ENCODE data around the gene FBXO3. TPM values are rescaled to one million over a fixed set of nuclear protein-coding genes. Genes with fewer than 3 reads are reported as not detected.
A peak's percentile ranks its signal among the peaks of the same experiment; 100 is the strongest.

The FBXO3 gene
- total RNA-seq, 1 donor from 2014 or later, result 22.3 TPM

- DNase-seq (peak; percentile 97), ATAC-seq (ENCODE audit: low read depth) (peak; percentile 98)
- Mint-ChIP-seq H3K9me3 (no peaks in the 10 kb centered on the region), H3K27me3 (peaks cover 2% of the 10 kb centered on the region), H3K4me1 (peaks cover 13% of the 10 kb centered on the region), H3K27ac (peak within 1 kb of the TSS; percentile 47), H3K36me3 (ENCODE audit: low read depth) (peaks cover 1% of the 10 kb centered on the region), H3K4me3 (peak within 1 kb of the TSS; percentile 91)
- POLR2A ChIA-PET, result interaction anchor here (1.4 to 3.3 kb wide), 2 partner anchors 36 to 42 kb away, joined by 5 to 15 read pairs; partner anchors contain the start of gene CD59
- CTCF ChIA-PET, result interaction anchor here (0.7 to 1.2 kb wide), 2 partner anchors 9 to 42 kb away, joined by 3 read pairs; no protein-coding TSS in a partner anchor
- intact Hi-C loops (cut with micrococcal nuclease), result loop anchor here (1.0 to 2.0 kb wide), 5 partner anchors 36 to 658 kb away; partner anchors contain the start of genes ABTB2, CD59, CSTF3 and FBXO3
- TF ChIP-seq CTCF (IDR thresholded peaks at IDR 0.05), result no peak
These were observed 73.6 kb downstream of the FBXO3 start, which contains the start of gene C11orf91 for GRCh38 chr11:33700502-33701271. Gene C11orf91 (minus strand): TSS chr11:33700826. CDS start chr11:33700740, 86 bp downstream.

- Mint-ChIP-seq H3K36me3 (ENCODE audit: low read depth) (peaks cover 1% of the 10 kb centered on the region), H3K9me3 (no peaks in the 10 kb centered on the region), H3K27me3 (peaks cover 2% of the 10 kb centered on the region), H3K4me3 (peak overlapping the region; percentile 70), H3K4me1 (peaks cover 13% of the 10 kb centered on the region), H3K27ac (no peak overlapping the region)
- POLR2A ChIA-PET, result interaction anchor here (3.3 kb wide), 1 partner anchor 36 kb away, joined by 15 read pairs; the partner anchor contains the start of gene CD59
- DNase-seq (no peak), ATAC-seq (ENCODE audit: low read depth) (no peak)
- intact Hi-C loops (cut with micrococcal nuclease), result loop anchor here (1.0 to 2.0 kb wide), 5 partner anchors 36 to 658 kb away; partner anchors contain the start of genes ABTB2, CD59, CSTF3 and FBXO3
- no peak for TF ChIP-seq CTCF (IDR thresholded peaks at IDR 0.05)
- CTCF ChIA-PET, result no interaction called here
These were observed 74.2 kb downstream of the FBXO3 start for GRCh38 chr11:33700063-33700501.

- DNase-seq, result no peak
- no peak overlapping the region for H3K27ac Mint-ChIP-seq
- ChIA-PET CTCF (no interaction called here), POLR2A (interaction anchor here (3.3 kb wide), 1 partner anchor 37 kb away, joined by 15 read pairs; the partner anchor contains the start of gene CD59)
- peaks cover 1% of the 10 kb centered on the region for H3K36me3 Mint-ChIP-seq (ENCODE audit: low read depth)
- H3K9me3 Mint-ChIP-seq, result no peaks in the 10 kb centered on the region
- H3K27me3 Mint-ChIP-seq, result peaks cover 2% of the 10 kb centered on the region
- peaks cover 13% of the 10 kb centered on the region for H3K4me1 Mint-ChIP-seq
- intact Hi-C loops (cut with micrococcal nuclease), result loop anchor here (1.0 to 2.0 kb wide), 5 partner anchors 37 to 659 kb away; partner anchors contain the start of genes ABTB2, CD59, CSTF3 and FBXO3
- no peak for ATAC-seq (ENCODE audit: low read depth)
- TF ChIP-seq CTCF (IDR thresholded peaks at IDR 0.05), result no peak
- H3K4me3 Mint-ChIP-seq, result peak overlapping the region; percentile 70
These were observed 74.7 kb downstream of the FBXO3 start for GRCh38 chr11:33699515-33700062.

GRCh38 chr11:33698921-33699320, 75.4 kb downstream of the FBXO3 start:
- no peaks in the 10 kb centered on the region for H3K9me3 Mint-ChIP-seq
- CTCF ChIA-PET, result no interaction called here
- peaks cover 2% of the 10 kb centered on the region for H3K27me3 Mint-ChIP-seq
- no peak for DNase-seq
- H3K36me3 Mint-ChIP-seq (ENCODE audit: low read depth), result peaks cover 1% of the 10 kb centered on the region
- H3K4me3 Mint-ChIP-seq, result no peak overlapping the region
- H3K27ac Mint-ChIP-seq, result no peak overlapping the region
- peaks cover 13% of the 10 kb centered on the region for H3K4me1 Mint-ChIP-seq
- no peak for TF ChIP-seq CTCF (IDR thresholded peaks at IDR 0.05)
- no peak for ATAC-seq (ENCODE audit: low read depth)
- POLR2A ChIA-PET, result no interaction called here
- intact Hi-C loops (cut with micrococcal nuclease), result no loop called here

GRCh38 chr11:33697997-33698396, 76.3 kb downstream of the FBXO3 start:
- no peak for DNase-seq
- no peak for TF ChIP-seq CTCF (IDR thresholded peaks at IDR 0.05)
- intact Hi-C loops (cut with micrococcal nuclease), result no loop called here
- ChIA-PET CTCF (no interaction called here), POLR2A (no interaction called here)
- Mint-ChIP-seq H3K27ac (no peak overlapping the region), H3K4me3 (no peak overlapping the region), H3K27me3 (peaks cover 6% of the 10 kb centered on the region), H3K36me3 (ENCODE audit: low read depth) (peaks cover 1% of the 10 kb centered on the region), H3K9me3 (no peaks in the 10 kb centered on the region), H3K4me1 (peaks cover 13% of the 10 kb centered on the region)
- ATAC-seq (ENCODE audit: low read depth), result no peak

Measured in activated B cell treated with CpG ODN at 0.5 μM for 24 hours (primary cell).